H9 (cell line): ENCODE data around the gene CDADC1. TPM values are rescaled to one million over a fixed set of nuclear protein-coding genes. Genes with fewer than 3 reads are reported as not detected.

Experiments used
- DNase-seq: peaks from one replicate; pipeline ENCODE4 v3.0.0-alpha.2; 2017
- H2AFZ ChIP-seq: one replicate; pipeline ENCODE4 v1.6.1; 2013; ENCODE audit warnings: mild to moderate bottlenecking, low read length, control low read depth, moderate library complexity
- H2AK5ac ChIP-seq: 2 replicates; pipeline ENCODE4 v1.6.1; 2013; ENCODE audit warnings: low read length, control low read depth, mixed read lengths; ENCODE audit not compliant: insufficient read length
- H2BK120ac ChIP-seq: one replicate; pipeline ENCODE4 v1.6.1; 2013; ENCODE audit warnings: low read depth, mild to moderate bottlenecking, low read length, control low read depth, inconsistent platforms; ENCODE audit not compliant: poor library complexity, severe bottlenecking
- H2BK12ac ChIP-seq: 2 replicates; pipeline ENCODE4 v1.6.1; 2013; ENCODE audit warnings: low read length, control low read depth, mixed read lengths, low read depth; ENCODE audit not compliant: insufficient read length
- H2BK15ac ChIP-seq: 2 replicates; pipeline ENCODE4 v1.6.1; 2013; ENCODE audit warnings: low read depth, low read length, control low read depth
- H2BK20ac ChIP-seq: one replicate; pipeline ENCODE4 v1.6.1; 2013; ENCODE audit warnings: low read depth, mild to moderate bottlenecking, low read length, control low read depth, inconsistent platforms; ENCODE audit not compliant: poor library complexity, severe bottlenecking
- H2BK5ac ChIP-seq: 2 replicates; pipeline ENCODE4 v1.6.1; 2013; ENCODE audit warnings: low read length, control low read depth, mixed read lengths; ENCODE audit not compliant: insufficient read length
- H3K14ac ChIP-seq: 2 replicates; pipeline ENCODE4 v1.6.1; 2013; ENCODE audit warnings: low read length, control low read depth; ENCODE audit not compliant: insufficient read depth
- H3K18ac ChIP-seq: 2 replicates; pipeline ENCODE4 v1.6.1; 2013; ENCODE audit warnings: low read depth, mild to moderate bottlenecking, mixed read lengths, low read length, control low read depth; ENCODE audit not compliant: insufficient read length
- H3K23ac ChIP-seq: 2 replicates; pipeline ENCODE4 v1.6.1; 2013; ENCODE audit warnings: low read length, control low read depth, mixed read lengths, low read depth; ENCODE audit not compliant: insufficient read length
- H3K23me2 ChIP-seq: 2 replicates; pipeline ENCODE4 v1.6.1; 2013; ENCODE audit warnings: low read depth, mild to moderate bottlenecking, mixed read lengths, low read length, control low read depth; ENCODE audit not compliant: insufficient read length, poor library complexity, severe bottlenecking
- H3K27ac ChIP-seq: 2 replicates; pipeline ENCODE4 v1.5.1; 2013; ENCODE audit warnings: low read length, control low read depth, mixed read lengths, low read depth; ENCODE audit not compliant: insufficient read length
- H3K27me3 ChIP-seq: 2 replicates; pipeline ENCODE4 v1.6.1; 2013; ENCODE audit warnings: low read length, control low read depth, inconsistent platforms; ENCODE audit not compliant: insufficient read depth
- H3K4ac ChIP-seq: 2 replicates; pipeline ENCODE4 v1.6.1; 2013; ENCODE audit warnings: low read depth, mild to moderate bottlenecking, control low read depth, inconsistent platforms, low read length, moderate library complexity
- H3K4me1 ChIP-seq: 2 replicates; pipeline ENCODE4 v1.6.1; 2013; ENCODE audit warnings: low read length, control low read depth, inconsistent platforms; ENCODE audit not compliant: insufficient read depth
- H3K4me2 ChIP-seq: 2 replicates; pipeline ENCODE4 v1.6.1; 2013; ENCODE audit warnings: low read length, control low read depth, mixed read lengths; ENCODE audit not compliant: insufficient read length, insufficient read depth
- H3K56ac ChIP-seq: 2 replicates; pipeline ENCODE4 v1.6.1; 2013; ENCODE audit warnings: low read depth, mild to moderate bottlenecking, mixed read lengths, low read length, control low read depth; ENCODE audit not compliant: insufficient read length
- H3K79me1 ChIP-seq: 2 replicates; pipeline ENCODE4 v1.6.1; 2013; ENCODE audit warnings: low read depth, mild to moderate bottlenecking, moderate library complexity, low read length, control low read depth, inconsistent platforms; ENCODE audit not compliant: insufficient read depth, poor library complexity, severe bottlenecking
- H3K79me2 ChIP-seq: 2 replicates; pipeline ENCODE4 v1.6.1; 2013; ENCODE audit warnings: low read length, control low read depth, inconsistent platforms; ENCODE audit not compliant: insufficient read depth
- H3K9ac ChIP-seq: 2 replicates; pipeline ENCODE4 v1.6.1; 2013; ENCODE audit warnings: low read length, control low read depth, mixed read lengths; ENCODE audit not compliant: insufficient read length; ENCODE audit errors: extremely low read depth
- H3K9me3 ChIP-seq: one replicate; pipeline ENCODE4 v1.6.1; 2013; ENCODE audit warnings: low read depth, low read length, inconsistent platforms; ENCODE audit not compliant: control insufficient read depth
- H3T11ph ChIP-seq: one replicate; pipeline ENCODE4 v1.6.1; 2013; ENCODE audit warnings: mild to moderate bottlenecking, low read length, control low read depth, inconsistent platforms
- H4K20me1 ChIP-seq: one replicate; pipeline ENCODE4 v1.6.1; 2013; ENCODE audit not compliant: control insufficient read depth, insufficient read length, insufficient read depth
- H4K5ac ChIP-seq: 2 replicates; pipeline ENCODE4 v1.6.1; 2013; ENCODE audit warnings: low read depth, mild to moderate bottlenecking, mixed read lengths, low read length, control low read depth; ENCODE audit not compliant: insufficient read length
- H4K8ac ChIP-seq: replicated peaks from 2 replicates; pipeline ENCODE4 v1.6.1; 2013; ENCODE audit warnings: low read length, control low read depth, mixed read lengths, low read depth; ENCODE audit not compliant: insufficient read length
- H4K91ac ChIP-seq: 2 replicates; pipeline ENCODE4 v1.6.1; 2013; ENCODE audit warnings: low read depth, mild to moderate bottlenecking, moderate library complexity, mixed read lengths, low read length, control low read depth; ENCODE audit not compliant: insufficient read length
- H3K27ac Mint-ChIP-seq, 3 experiments: 2 replicates in 2 of 3; 3 replicates in 1 of 3; pipeline ENCODE4 v1.8.0; 2020 to 2021; ENCODE audit warnings: mixed read lengths in 3 of 3, mild to moderate bottlenecking in 1 of 3, moderate library complexity in 1 of 3
- H3K27me3 Mint-ChIP-seq: 2 replicates; pipeline ENCODE4 v1.8.0; 2021; ENCODE audit warnings: low read depth, mild to moderate bottlenecking, moderate library complexity, mixed read lengths
- H3K36me3 Mint-ChIP-seq, 3 experiments: 2 replicates in 2 of 3; 3 replicates in 1 of 3; pipeline ENCODE4 v1.8.0; 2020 to 2021; ENCODE audit warnings: low read depth in 3 of 3, mixed read lengths in 3 of 3; ENCODE audit not compliant: insufficient read depth in 1 of 3
- H3K4me1 Mint-ChIP-seq, 2 experiments: 2 replicates each; pipeline ENCODE4 v1.8.0; 2020; ENCODE audit warnings: mixed read lengths in 2 of 2
- H3K4me3 Mint-ChIP-seq, 2 experiments: 2 replicates in 1 of 2; 3 replicates in 1 of 2; pipeline ENCODE4 v1.8.0; 2020 to 2021; ENCODE audit warnings: mild to moderate bottlenecking in 2 of 2, mixed read lengths in 2 of 2, moderate library complexity in 1 of 2
- H3K9me3 Mint-ChIP-seq, 2 experiments: 2 replicates in 1 of 2; 3 replicates in 1 of 2; pipeline ENCODE4 v1.8.0; 2020; ENCODE audit warnings: mild to moderate bottlenecking in 2 of 2, mixed read lengths in 2 of 2, moderate library complexity in 1 of 2
- WGBS: extraction: QIAGEN DNeasy Blood & Tissue Kit; methylation state at CpG from one replicate; pipeline ENCODE4 v1.1.7; 2013; ENCODE audit warnings: missing lambda C conversion rate, low lambda C conversion rate, mixed read lengths; ENCODE audit not compliant: insufficient read length; ENCODE audit errors: extremely low coverage; 5-methylcytosine and 5-hydroxymethylcytosine counted together
- total RNA-seq: library from RNA; stranded (reverse); gene quantifications from 2 replicates; pipeline ENCODE4 v1.2.1, GENCODE V29; 2021
- TF ChIP-seq, protein P1 (sequence below): fragments of 200-600 bp; sonication (generic); conservative IDR thresholded peaks from 3 replicates; pipeline ENCODE4 v1.8.0; 2021; ENCODE audit warnings: antibody characterized with exemption, mild to moderate bottlenecking

CDADC1 gene
- total RNA-seq, 1 experiment from 2014 or later, result 4.9 TPM

GRCh38 chr13:49272296-49272695, 24.6 kb downstream of the CDADC1 start:
- no peak overlapping the region for H2BK120ac ChIP-seq
- Mint-ChIP-seq H3K4me1 (peaks cover 0 to 4% of the 10 kb centered on the region in 2 experiments; a peak in 2 of 4 replicates), H3K9me3 (no peaks in the 10 kb centered on the region), H3K4me3 (no peak overlapping the region), H3K27me3 (no peaks in the 10 kb centered on the region; the same call in 1 of the 2 replicates), H3K36me3 (no peaks in the 10 kb centered on the region), H3K27ac (no peak overlapping the region)
- H4K8ac ChIP-seq, result no peak overlapping the region
- no peak overlapping the region for H2AFZ ChIP-seq
- H3K14ac ChIP-seq, result no peak overlapping the region
- H3T11ph ChIP-seq, result no peak overlapping the region
- H2BK20ac ChIP-seq, result no peak overlapping the region
- no peak overlapping the region for H3K56ac ChIP-seq
- DNase-seq, result no peak
- H3K79me2 ChIP-seq, result no peaks in the 10 kb centered on the region
- H4K5ac ChIP-seq, result no peak overlapping the region
- H3K23ac ChIP-seq, result no peak overlapping the region
- no CpG with 5 or more reads among the region's 2 CpGs for WGBS
- TF ChIP-seq, protein P1, sequence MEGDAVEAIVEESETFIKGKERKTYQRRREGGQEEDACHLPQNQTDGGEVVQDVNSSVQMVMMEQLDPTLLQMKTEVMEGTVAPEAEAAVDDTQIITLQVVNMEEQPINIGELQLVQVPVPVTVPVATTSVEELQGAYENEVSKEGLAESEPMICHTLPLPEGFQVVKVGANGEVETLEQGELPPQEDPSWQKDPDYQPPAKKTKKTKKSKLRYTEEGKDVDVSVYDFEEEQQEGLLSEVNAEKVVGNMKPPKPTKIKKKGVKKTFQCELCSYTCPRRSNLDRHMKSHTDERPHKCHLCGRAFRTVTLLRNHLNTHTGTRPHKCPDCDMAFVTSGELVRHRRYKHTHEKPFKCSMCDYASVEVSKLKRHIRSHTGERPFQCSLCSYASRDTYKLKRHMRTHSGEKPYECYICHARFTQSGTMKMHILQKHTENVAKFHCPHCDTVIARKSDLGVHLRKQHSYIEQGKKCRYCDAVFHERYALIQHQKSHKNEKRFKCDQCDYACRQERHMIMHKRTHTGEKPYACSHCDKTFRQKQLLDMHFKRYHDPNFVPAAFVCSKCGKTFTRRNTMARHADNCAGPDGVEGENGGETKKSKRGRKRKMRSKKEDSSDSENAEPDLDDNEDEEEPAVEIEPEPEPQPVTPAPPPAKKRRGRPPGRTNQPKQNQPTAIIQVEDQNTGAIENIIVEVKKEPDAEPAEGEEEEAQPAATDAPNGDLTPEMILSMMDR, result no peak
- no peaks in the 10 kb centered on the region for H4K20me1 ChIP-seq
- H3K9ac ChIP-seq, result no peak overlapping the region
- H2BK5ac ChIP-seq, result no peak overlapping the region
- no peak overlapping the region for H3K4me2 ChIP-seq
- H3K27ac ChIP-seq, result no peak overlapping the region
- H3K4ac ChIP-seq, result no peak overlapping the region
- H3K27me3 ChIP-seq, result no peaks in the 10 kb centered on the region
- no peaks in the 10 kb centered on the region for H3K4me1 ChIP-seq
- H3K18ac ChIP-seq, result no peak overlapping the region
- no peak overlapping the region for H2BK15ac ChIP-seq
- no peaks in the 10 kb centered on the region for H3K23me2 ChIP-seq
- H3K79me1 ChIP-seq, result no peaks in the 10 kb centered on the region
- H2BK12ac ChIP-seq, result no peak overlapping the region
- H3K9me3 ChIP-seq, result no peaks in the 10 kb centered on the region
- H4K91ac ChIP-seq, result no peak overlapping the region
- H2AK5ac ChIP-seq, result no peak overlapping the region
